HL-60/S4 treated with phorbol 12-myristate 13-acetate at 8.2 ng/mL for 4 days and 3 days (cell line): ENCODE measurements around the gene XAB2.

Source experiments
- in situ Hi-C: fragments of 300-500 bp; cut with MboI; formaldehyde crosslinking; loops from 2 replicates; pipeline ENCODE4 v1.15.0; 2022; ENCODE audit warnings: low sequenced_read_pairs

Gene XAB2

DNA sequence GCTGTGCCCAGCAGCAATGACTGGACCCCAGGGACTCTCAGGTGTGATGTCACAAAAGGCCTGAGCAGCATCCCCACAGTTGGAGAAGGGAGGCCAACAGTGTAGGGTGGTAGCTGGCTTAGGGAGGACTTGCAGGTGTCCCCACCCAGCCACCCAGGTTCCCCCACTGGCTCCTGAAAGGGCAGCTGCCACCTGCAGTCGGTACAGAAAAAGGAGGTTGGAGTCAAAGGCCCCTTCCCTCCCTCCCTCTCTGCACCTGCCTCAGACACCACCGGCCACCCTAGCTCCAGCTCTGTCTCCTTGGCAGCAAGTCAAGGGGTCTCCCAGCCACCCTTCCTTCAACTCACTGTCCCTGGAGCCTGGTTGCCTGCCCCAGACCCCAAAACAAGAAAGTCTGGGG lies 4.4 kb upstream of the XAB2 start, which contains the start of gene PCP2:
Gene PCP2 (minus strand): TSS at position 22 of the 400 bp plus-strand sequence. CDS start 262 bp downstream, outside the sequence.
- in situ Hi-C loops, result no loop called here

DNA sequence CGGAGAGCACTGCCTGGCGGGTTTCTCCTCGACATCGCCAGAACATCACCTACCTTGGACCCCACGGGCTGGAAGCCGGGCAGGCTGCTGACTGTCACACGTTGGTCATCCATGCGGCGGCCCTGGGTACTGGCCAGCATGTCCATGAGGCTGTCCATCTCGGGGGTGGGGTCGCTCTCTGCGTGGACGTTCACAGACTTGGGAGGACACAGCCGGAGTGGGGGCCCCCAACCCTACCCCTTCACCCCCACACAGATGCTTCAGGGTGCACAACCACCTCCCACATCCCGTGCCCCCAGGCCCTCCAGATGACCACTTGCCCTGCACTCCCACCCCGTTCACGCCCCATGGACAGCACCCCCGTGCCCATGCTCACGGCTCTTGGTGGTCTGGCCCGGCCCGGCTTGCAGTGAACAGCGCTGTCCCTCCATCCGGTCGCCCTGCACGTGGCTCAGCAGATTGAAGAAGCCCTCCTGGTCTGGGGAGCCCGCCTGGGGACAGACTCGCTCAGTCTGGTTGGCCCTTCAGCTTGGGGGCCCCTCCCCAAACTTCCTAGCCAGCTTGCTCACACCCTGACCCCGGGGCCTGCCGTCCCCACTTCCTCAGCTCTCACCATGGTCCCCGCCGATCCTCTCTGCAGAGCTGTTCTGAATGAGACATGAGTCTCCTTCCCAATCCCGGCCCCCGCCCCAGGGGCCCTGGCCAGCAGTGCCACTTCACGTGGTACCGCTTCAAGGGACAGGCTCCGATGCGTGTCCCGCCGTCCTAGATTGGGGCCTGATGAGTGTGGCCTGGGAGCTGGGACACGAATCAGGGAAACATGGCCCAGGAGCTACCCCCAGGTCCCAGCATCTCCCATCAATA lies 3.2 kb upstream of the XAB2 start:
- in situ Hi-C loops, result no loop called here

DNA sequence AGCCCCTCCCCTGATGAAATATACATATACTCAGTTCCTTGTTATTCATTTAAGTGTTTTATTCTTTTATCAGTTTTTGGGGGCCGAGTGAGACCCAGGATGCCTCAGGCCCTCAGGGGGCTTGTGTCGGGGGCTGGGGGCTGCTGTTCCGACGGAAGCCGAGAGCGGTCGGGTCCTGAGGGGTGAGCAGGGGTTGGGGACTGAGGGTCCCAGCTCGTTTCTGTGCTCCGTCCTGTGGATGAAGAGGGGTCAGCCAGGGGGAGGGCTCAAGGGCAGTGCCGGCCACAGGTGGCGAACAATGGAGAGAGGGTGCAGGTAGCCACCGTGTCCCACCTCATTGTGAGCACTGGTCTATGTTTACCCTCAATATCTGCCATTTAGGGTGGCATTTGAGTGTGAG lies 2.2 kb upstream of the XAB2 start:
- in situ Hi-C loops, result no loop called here

DNA sequence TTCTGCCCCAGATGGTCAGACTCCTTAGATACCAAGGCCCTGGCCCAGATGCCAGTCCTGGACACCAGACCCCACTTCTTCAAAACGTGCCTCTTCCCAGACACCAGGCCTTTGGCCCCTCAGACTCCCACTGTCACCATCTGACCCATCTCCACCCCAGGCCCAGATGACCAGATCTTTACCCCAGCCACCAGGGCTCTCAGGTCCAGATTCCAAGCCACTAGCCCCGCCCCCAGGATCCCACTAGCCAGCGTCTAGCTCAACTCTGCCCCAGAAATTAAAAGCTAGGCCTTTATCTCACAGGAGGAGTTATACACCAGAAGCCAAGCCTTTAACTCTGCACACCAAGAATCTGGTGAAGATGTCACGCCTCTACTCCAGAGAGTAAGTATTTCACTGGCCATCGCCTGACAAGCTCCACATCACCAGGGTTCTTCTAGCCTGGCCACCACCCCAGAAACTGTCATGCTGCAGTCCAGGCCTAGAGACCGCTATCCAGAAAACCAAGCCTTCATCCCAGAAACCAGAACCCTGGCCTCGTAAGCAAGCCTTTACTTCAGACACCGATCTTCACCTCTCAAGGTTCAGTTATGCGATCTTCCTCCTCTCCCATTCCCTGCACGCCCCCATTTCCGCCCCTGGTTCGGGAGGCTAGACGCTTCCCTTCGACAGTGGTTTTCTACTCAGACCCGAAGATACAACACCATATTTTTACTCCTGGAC lies 595 bp downstream of the XAB2 start:
- in situ Hi-C loops, result no loop called here

GRCh38 chr19:7627166-7627565 lies 2.2 kb downstream of the XAB2 start:
- in situ Hi-C loops, result no loop called here

GRCh38 chr19:7625763-7626372 lies 3.5 kb downstream of the XAB2 start:
- in situ Hi-C loops, result no loop called here

- in situ Hi-C loops, result no loop called here
Measured at GRCh38 chr19:7624810-7625209, 4.5 kb downstream of the XAB2 start.

DNA sequence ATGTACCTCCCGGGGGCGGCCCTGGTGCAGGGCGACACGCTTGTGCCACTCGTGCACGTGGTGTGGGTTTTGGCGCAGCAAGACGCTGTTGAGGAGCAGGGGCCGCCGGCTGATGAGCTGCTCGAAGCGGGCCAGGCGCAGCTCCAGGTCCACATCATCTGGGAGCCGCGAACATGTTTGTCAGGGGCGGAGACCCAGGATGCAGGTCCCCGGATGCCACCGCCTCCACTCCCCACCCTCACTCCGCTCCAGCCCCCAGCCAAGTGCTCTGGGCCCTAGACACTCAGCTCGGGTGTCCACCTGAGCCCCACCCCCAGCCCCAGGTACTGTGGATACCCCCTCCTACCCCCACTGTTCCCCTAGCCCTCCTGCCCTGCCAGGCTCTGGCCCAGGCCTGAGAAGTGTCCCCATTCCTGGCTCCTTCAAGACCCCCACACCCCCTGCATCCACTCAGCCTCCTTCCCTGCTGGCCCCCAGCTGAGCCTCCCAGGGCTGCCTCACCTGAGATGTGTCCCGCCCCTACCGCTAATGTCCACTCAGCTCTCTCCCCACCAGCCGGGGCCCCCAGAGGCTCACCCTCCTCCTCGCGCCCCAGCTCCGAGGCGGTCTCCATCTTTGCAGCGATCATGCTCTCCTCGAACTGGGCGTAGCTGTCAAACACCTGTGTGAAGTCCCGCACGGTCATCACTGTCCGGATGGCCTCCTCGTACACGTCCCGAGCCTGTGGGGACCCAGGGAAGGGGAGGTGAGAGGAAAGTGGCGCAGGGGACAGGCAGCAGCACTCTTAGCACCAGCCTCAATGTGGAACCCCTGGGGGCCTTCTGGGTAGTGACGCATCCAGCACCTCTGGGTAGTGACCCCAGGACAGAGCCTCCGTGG lies 5.4 kb downstream of the XAB2 start:
- in situ Hi-C loops, result no loop called here

DNA sequence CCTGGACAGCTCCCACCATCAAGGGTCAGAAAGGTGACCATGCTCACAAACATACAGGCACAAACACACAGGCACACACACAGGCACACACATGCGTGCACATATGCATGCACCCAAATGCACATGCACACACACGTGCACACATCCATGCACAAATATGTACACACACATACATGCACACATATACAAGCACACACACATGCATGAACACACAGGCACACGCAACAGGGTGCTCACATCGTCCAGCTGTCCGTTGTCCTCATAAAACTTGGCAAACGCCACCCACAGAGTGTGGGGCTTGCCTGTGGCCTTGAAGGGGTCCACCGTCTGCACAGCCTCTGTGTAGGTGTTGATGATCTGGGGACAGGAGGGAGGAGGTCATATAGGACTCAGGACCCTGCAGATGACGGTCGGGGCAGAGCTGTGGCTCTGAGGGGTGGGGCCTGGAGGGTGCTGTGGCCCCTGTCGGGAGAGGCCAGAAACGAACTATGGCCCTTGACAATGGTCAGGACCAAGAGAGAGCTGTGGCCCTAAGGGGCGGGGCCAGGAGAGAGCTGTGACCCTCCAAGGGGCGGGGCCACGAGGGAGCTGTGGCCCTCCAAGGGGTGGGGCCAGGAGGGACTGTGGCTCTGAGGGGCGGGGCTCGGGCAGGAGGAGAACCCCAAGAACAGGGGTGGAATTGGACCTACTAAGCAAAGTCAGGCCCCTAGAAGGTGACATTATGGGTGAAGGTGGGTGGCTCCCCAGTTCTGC lies 6.2 kb downstream of the XAB2 start:
- in situ Hi-C loops, result no loop called here

DNA sequence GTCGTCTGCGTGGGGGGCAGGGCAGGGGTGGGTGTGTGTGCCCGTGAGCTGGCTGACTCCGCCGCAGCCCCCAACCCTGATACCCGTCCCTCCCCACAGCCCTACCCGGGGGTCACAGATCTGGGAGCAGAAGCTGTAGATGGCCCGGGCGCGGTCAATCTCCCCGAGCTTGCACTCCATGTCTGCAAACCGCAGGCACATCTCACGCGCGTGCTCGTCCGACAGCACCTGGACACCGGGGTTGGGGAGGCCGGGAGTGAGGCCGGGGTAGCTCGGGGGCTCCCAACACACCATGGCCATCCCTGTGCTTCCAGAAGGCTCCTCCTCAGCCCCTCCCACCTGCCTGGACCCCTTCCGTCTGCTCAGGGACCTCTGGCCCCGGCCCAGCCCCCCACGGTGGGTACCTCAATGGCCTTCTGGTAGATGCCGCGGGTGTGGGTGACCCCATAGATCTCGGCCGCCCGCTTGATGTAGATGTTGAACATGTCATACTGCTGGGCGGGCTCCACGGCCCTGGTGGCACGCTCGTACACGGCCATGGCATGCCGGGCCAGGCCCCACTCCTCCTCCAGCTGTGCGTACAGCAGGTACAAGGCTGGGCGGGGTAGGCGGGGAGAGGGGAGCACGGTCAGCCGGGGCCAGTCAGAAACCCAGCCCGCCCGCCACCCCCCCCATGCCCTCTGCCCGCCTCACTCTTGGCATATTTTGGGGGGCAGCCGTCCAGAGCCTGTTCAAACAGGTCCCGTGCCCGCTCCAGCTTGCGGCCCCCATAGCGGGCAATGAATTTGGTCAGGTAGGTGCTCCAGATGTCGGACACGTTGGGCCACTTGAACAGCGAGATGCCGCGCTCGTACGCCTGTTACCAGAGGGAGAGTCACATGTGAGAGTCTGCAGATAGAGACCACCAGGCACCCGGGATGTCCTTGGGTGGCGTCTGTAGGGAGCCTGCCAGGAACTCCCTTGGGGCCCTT lies 8.6 kb downstream of the XAB2 start:
- in situ Hi-C loops, result no loop called here

- in situ Hi-C loops, result no loop called here
Measured at GRCh38 chr19:7619671-7620441, 9.5 kb downstream of the XAB2 start.

DNA sequence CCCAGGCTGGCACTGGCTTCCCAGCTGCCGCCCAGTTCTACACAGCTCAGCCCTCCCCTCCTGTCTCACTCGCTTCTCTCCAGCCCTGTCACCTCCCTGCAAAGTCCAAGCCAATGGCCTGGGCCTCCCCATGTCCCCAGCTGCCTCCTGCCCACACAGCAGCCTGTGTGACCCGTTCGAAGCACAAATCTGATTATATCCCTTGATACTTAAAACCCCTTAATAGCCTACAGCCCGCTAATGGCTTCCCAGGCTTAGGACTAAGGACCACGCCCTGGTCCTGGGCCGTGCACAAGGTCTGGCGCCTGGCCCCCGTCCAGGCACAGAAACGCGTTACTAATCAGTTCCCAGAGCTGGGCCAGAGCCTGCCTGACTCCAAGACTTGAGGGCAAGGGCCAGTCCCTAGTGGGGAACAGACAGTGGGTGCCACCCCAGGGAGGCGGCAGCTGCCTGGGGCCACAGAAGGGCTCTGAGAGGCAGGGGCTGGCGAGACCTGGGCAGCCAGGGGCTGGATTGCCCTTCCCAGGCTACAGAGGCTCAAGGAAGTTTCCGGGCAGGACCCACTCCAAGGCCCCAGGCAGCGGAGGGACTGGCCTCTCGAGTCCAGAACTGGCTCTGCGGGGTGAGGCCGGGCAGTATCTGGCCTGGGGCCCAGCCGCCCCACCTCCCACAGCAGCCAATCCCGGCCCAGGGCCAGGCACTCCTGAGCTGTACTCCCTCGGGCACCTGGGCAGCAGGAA lies 10.4 kb downstream of the XAB2 start:
- in situ Hi-C loops, result no loop called here

DNA sequence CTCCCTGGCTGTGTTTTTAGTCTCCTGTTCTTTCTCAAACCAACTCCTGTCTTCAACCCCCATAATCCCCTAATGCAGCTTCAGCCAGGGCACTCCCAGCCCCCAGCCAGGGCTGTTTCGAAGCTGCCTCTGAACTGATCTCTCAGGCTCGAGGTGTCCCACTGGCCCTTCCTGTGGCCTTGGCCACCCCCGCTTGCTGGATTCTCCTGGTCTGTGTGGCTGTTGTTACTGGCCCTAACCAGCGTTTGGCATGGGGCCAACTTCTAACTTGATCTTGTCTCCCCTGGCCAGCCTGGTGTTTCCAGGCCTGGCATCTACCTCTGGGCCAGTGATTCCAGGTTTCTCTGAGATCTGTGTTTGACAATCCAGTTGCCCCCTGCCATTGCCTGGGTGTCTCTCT lies 11.0 kb downstream of the XAB2 start:
- in situ Hi-C loops, result no loop called here

DNA sequence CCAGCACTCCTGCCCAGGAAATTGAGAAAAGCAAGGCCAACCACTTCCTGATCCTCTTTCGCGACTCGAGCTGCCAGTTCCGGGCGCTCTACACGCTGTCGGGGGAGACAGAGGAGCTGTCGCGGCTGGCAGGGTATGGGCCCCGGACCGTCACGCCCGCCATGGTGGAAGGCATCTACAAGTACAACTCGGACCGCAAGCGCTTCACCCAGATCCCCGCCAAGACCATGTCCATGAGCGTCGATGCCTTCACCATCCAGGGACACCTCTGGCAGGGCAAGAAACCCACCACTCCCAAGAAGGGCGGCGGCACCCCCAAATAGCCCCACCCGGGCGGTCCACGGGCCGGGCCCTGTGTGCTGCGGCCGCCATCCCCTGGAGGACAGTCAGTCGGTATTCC lies 11.6 kb downstream of the XAB2 start:
- in situ Hi-C loops, result no loop called here

- in situ Hi-C loops, result no loop called here
Measured at GRCh38 chr19:7617172-7617571, 12.2 kb downstream of the XAB2 start.

DNA sequence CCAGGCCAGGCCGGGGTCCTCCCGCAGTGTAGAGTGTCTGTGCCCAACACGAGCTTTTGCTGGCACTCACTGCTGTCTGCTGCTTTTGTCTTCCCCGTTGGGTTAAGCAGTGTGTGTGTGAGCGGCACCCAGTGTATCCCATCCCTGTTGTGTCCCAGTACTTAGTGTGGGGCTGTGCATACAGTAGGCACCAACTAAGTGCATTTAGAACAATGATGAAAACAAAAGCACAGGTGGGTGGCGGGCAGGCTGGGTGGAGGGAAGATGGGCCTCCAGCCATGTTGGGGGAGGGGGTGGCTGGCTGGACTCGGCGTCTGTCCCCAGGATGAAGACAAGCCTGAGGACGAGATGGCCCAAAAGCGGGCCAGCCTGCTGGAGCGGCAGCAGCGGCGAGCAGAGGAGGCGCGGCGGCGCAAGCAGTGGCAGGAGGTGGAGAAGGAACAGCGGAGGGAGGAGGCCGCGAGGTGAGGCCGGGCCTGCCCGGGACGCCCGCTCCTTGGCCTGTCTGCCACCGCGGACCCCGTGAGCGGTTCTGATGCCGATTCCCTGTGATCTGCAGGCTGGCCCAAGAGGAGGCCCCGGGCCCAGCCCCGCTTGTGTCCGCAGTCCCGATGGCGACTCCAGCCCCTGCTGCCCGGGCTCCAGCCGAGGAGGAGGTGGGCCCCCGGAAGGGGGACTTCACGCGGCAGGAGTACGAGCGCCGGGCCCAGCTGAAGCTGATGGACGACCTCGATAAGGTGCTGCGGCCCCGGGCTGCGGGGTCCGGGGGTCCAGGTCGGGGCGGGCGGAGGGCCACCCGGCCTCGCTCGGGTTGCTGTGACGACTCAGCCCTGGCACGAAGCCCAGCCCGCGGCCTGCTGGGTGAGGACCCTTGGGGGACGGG lies 14.2 kb downstream of the XAB2 start:
- in situ Hi-C loops, result no loop called here
